HFFc6 (cell line): ENCODE measurements around the gene ACAT1. TPM values are rescaled to one million over a fixed set of nuclear protein-coding genes. Genes with fewer than 3 reads are reported as not detected.
A peak's percentile ranks its signal among the peaks of the same experiment; 100 is the strongest.
"Not testable (repeated sequence)": the region's sequence is repeated elsewhere in the genome, so short reads cannot be mapped to it uniquely, and the experiment has no call there.

Experiments used
- DNase-seq: peaks from one replicate; pipeline ENCODE4 v3.0.0-alpha.2; 2018
- H3K27ac Mint-ChIP-seq: 2 replicates; pipeline ENCODE4 v1.8.0; 2020; ENCODE audit warnings: mild to moderate bottlenecking, mixed read lengths
- H3K27me3 Mint-ChIP-seq: 2 replicates; pipeline ENCODE4 v1.8.0; 2021; ENCODE audit warnings: mild to moderate bottlenecking, moderate library complexity, mixed read lengths; ENCODE audit not compliant: insufficient read depth
- H3K36me3 Mint-ChIP-seq: 2 replicates; pipeline ENCODE4 v1.8.0; 2021; ENCODE audit warnings: low read depth, mixed read lengths
- H3K4me1 Mint-ChIP-seq: 2 replicates; pipeline ENCODE4 v1.8.0; 2020; ENCODE audit warnings: low read depth, mixed read lengths
- H3K4me3 Mint-ChIP-seq: 2 replicates; pipeline ENCODE4 v1.8.0; 2020; ENCODE audit warnings: mild to moderate bottlenecking, moderate library complexity, mixed read lengths
- H3K9me3 Mint-ChIP-seq: 2 replicates; pipeline ENCODE4 v1.8.0; 2020; ENCODE audit warnings: mild to moderate bottlenecking, mixed read lengths
- CTCF ChIP-seq: fragments of 200-600 bp; sonication (generic); IDR thresholded peaks from 2 replicates; pipeline ENCODE4 v1.5.0; 2021; ENCODE audit warnings: antibody characterized with exemption, mild to moderate bottlenecking
- total RNA-seq, 6 experiments: library from RNA; stranded (reverse); fragmentation: NEBNext Ultra II Directional; extraction: Animal tissue kit (Norgen Biotek cat#: 25700); gene quantifications; 2 replicates in 1 of 6; 3 replicates in 5 of 6; pipeline ENCODE4 v1.2.3, GENCODE V29; 2021

The ACAT1 gene
- total RNA-seq, 6 experiments from 2014 or later = 60.0 to 67.4 (median 64.4) TPM

GRCh38 chr11:108117746-108118371 lies 3.5 kb upstream of the ACAT1 start:
- H3K4me3 Mint-ChIP-seq = no peak overlapping the region
- no peaks in the 10 kb centered on the region for H3K9me3 Mint-ChIP-seq
- DNase-seq = peak; percentile 45
- H3K36me3 Mint-ChIP-seq = 0 out of 2 replicates have a peak, but pooled peaks cover 6% of the 10 kb centered on the region
- H3K4me1 Mint-ChIP-seq = peaks cover 47% of the 10 kb centered on the region
- H3K27me3 Mint-ChIP-seq = no peaks in the 10 kb centered on the region
- peak; percentile 80 for TF ChIP-seq CTCF
- no peak overlapping the region for H3K27ac Mint-ChIP-seq

GRCh38 chr11:108120936-108121273 lies 462 bp upstream of the ACAT1 start:
- not testable (repeated sequence) for H3K27me3 Mint-ChIP-seq, H3K9me3 Mint-ChIP-seq, DNase-seq
- Mint-ChIP-seq H3K4me3 (peak overlapping the region; percentile 95), H3K4me1 (peaks cover 51% of the 10 kb centered on the region), H3K36me3 (peaks cover 13% of the 10 kb centered on the region), H3K27ac (peak overlapping the region; percentile 85; the same call in 1 of the 2 replicates)

- Mint-ChIP-seq H3K27me3 (no peaks in the 10 kb centered on the region; the same call in 1 of the 2 replicates), H3K4me3 (peak overlapping the region; percentile 95), H3K9me3 (no peaks in the 10 kb centered on the region), H3K4me1 (peaks cover 44% of the 10 kb centered on the region), H3K36me3 (peaks cover 21% of the 10 kb centered on the region), H3K27ac (peak overlapping the region; percentile 85)
- no peak for DNase-seq
- no peak for TF ChIP-seq CTCF
Measured at GRCh38 chr11:108122166-108122628, 830 bp downstream of the ACAT1 start.

- Mint-ChIP-seq H3K4me3 (no peak overlapping the region), H3K4me1 (peaks cover 38% of the 10 kb centered on the region), H3K27me3 (no peaks in the 10 kb centered on the region; the same call in 1 of the 2 replicates), H3K27ac (no peak overlapping the region), H3K36me3 (peaks cover 27% of the 10 kb centered on the region), H3K9me3 (no peaks in the 10 kb centered on the region)
- DNase-seq = no peak
- no peak for TF ChIP-seq CTCF
Measured at GRCh38 chr11:108125096-108125495, 3.7 kb downstream of the ACAT1 start.

GRCh38 chr11:108128772-108129171 lies 7.4 kb downstream of the ACAT1 start:
- H3K27ac Mint-ChIP-seq = no peak overlapping the region
- TF ChIP-seq CTCF = no peak
- H3K4me3 Mint-ChIP-seq = no peak overlapping the region
- H3K27me3 Mint-ChIP-seq = no peaks in the 10 kb centered on the region; the same call in 1 of the 2 replicates
- no peaks in the 10 kb centered on the region for H3K9me3 Mint-ChIP-seq
- peaks cover 28% of the 10 kb centered on the region for H3K36me3 Mint-ChIP-seq
- DNase-seq = no peak
- peaks cover 21% of the 10 kb centered on the region for H3K4me1 Mint-ChIP-seq

GRCh38 chr11:108131993-108132392 lies 10.6 kb downstream of the ACAT1 start:
- TF ChIP-seq CTCF = no peak
- DNase-seq = no peak
- Mint-ChIP-seq H3K27ac (peak overlapping the region; percentile 9; the same call in 1 of the 2 replicates), H3K9me3 (no peaks in the 10 kb centered on the region), H3K4me3 (no peak overlapping the region), H3K36me3 (peaks cover 12% of the 10 kb centered on the region), H3K4me1 (peaks cover 12% of the 10 kb centered on the region), H3K27me3 (no peaks in the 10 kb centered on the region)

- not testable (repeated sequence) for DNase-seq, H3K9me3 Mint-ChIP-seq, H3K4me3 Mint-ChIP-seq, H3K27ac Mint-ChIP-seq, H3K27me3 Mint-ChIP-seq, H3K36me3 Mint-ChIP-seq
- peaks cover 12% of the 10 kb centered on the region for H3K4me1 Mint-ChIP-seq
Measured at GRCh38 chr11:108132993-108133538, 11.7 kb downstream of the ACAT1 start.
